ENCODE data around the gene HELZ.
"Not testable (repeated sequence)": the region's sequence is repeated elsewhere in the genome, so short reads cannot be mapped to it uniquely, and the experiment has no call there.

Gene HELZ

DNA sequence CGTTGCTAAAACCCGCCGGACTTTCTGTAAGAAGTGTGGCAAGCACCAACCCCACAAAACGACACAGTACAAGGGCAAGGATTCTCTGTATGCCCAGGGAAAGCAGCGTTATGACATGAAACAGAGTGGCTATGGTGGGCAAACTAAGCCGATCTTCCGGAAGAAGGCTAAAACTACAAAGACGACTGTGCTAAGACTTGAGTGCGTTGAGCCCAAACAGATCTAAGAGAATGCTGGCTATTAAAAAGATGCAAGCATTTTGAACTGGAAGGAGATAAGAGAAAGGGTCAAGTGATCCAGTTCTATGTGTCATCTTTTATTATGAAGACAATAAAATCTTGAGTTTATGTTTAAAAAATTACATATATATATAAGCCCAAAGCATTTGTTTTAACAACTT, 20.3 kb downstream of the HELZ start:
- no peak for DNase-seq

DNA sequence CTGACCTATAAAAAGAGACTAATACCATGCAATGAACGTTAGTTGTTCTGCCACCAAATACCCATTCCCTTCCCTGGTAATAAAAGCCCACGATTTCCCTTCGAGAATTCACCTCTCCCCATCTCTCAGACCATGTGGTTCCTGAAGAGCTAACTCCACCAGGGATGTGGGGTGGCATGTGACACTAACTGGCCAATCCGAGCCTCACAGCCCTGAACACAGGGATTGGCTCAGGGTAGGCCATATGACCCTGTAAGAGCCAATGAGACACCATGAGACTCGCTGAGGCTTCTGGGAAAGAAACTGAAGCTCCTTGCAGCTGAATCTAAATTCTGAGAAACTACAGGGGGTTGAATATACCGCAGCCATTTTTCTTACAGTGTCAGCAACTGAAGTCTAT, 21.1 kb downstream of the HELZ start:
- DNase-seq = peak; percentile 2

DNA sequence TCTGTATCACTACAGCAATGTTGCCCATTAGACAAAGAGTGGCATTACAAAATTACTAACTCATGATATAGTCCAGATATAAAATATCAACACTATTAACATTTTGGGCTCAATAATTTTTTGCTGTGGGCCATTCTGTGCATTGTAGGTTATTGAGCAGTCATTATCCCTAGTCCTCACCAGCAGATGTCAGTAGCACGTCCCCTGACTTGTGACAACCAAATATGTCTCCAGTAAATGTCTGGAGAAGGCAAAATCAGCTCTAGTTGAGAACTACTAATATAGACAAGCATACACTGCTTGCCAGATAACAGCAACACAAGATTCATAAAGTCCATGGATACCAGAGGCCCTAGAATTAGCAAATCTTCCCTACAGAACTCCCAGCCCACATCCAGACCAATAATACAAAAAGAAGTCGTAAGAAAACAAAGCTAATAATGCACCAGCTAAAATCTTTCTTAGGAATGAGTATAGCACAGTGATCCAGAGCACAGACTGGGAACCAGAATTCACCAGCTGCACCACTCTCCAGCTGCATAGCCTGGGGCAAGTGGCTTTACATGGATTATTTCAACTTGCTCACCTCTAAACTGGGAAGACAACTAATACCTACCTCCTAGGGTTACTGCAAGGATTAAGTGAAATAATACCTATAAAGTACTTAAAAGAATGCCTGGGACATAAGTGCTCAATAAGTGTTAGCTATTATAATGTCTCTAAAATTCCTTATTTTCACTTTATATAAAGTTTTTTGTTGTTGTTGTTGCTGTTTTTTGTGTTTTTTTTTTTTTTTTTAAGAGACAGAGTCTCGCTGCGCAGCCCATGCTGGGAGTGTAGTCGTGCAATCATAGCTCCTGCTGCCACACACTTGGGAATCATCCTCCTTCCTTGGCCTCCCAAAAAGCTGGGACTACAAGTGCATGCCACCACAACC, 23.7 kb downstream of the HELZ start:
- DNase-seq = peak; percentile 68

DNA sequence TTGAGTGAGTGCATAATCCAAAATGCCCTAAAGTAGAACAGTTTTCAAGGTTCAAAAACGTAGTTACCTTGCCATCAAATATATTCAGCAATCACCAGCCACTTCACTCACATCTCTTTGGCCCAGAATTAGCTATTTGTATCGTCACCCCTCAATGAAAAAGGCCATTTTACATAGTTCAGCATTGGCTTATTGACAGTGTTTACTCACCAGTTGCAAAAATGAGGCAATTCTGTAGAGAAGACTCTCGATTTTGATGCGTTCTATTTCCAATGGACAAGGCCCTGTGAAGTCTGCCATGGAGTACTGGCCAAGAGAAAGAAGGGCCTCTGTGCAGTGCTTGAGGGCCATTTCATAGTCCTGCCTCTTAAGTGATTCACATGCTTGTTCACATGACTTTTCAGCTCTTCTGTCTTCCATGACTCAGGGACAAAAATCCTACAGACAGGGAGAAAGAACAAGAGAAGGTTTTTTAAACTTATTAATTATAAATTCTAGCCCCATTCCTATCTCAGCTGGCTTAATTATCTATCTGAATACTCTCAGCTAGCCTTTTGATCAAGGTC, 26.5 kb downstream of the HELZ start:
- DNase-seq = no peak

DNA sequence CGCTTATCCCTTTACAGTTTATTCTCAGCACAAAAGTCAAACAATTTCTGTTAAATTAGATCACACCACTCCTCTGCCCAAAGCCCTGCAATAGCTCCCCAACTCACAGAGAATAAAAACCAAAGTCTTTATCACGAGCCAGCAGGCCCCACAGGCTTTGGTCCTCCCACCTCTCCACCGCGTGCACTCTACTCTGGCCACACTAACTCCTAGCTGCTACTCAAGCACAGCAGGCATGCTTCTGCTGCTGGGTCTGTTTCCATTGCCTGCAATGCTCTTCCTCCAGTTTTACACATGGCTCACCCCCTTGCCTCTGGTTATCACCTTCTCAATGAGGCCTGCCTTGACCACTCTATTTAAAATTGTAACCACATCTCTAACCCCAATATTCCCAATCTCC, 27.6 kb downstream of the HELZ start:
- no peak for DNase-seq

- no peak for DNase-seq
Observed at GRCh38 chr17:67216578-67217320, 28.2 kb downstream of the HELZ start.

- DNase-seq = no peak
Observed at GRCh38 chr17:67215991-67216421, 29.0 kb downstream of the HELZ start.

DNA sequence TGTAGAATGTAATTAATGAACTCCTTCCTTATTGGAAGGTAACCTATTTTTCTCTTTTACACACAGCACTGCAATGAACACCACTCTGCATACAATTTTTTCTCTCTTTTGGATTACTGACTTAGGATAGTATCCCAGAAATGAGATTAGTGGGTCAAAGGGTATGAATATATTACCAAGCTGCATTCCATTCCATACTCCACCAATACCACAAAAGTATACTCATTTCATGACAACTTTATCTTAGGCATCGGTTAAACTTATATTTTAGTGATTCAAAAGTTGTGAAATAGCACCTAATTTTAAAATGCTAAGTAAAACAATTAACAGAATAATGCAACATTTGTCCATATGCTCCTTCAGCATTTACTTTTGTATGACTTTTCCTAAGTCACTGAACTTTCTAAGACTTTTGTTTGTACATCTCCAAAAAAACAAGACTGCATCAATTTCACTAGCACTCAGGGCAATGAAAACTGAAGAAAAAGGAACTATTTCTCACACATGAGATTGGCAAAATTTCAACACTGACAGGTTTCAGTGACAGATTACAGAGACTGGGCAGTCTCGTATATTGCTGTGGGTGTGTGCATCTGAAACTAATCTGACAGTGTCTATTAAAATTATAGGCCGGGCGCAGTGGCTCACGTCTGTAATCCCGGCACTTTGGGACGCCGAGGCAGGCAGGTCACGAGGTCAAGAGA, 32.1 kb downstream of the HELZ start:
- DNase-seq = no peak

DNA sequence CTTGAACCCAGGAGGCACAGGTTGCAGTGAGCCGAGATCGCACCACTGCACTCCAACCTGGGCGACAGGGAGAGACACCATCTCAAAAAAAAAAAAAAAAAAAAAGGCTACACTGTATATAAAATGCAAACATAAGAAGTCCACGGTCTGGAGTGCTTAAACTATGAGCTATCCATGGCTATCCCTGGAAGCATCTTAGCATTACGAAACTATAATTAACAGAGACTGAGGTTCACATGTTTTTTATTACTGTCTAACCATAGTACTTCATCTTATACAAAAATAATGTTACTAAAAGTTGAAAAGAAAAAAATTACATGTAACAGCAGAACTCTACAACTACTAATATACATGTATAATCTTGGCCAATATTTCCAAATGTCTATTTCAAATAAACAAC, 32.8 kb downstream of the HELZ start:
- no peak for DNase-seq

DNA sequence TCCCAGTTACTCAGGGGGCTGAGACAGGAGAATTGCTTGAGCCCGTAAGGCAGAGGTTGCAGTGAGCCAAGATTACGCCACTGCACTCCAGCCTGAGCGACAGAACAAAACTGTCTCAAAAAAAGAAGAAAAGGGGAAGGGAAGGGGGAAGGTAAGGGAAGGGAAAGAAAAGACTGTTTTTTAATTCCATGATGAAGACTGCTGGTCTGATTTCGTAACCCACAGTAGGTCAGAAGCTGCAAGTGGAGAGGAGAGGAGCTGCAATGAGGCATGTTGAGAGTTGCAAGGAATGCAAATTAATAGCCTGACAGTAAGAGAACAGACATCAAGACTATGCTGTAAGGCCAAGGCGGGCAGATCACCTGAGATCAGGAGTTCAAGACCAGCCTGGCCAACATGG, 33.3 kb downstream of the HELZ start:
- no peak for DNase-seq

DNA sequence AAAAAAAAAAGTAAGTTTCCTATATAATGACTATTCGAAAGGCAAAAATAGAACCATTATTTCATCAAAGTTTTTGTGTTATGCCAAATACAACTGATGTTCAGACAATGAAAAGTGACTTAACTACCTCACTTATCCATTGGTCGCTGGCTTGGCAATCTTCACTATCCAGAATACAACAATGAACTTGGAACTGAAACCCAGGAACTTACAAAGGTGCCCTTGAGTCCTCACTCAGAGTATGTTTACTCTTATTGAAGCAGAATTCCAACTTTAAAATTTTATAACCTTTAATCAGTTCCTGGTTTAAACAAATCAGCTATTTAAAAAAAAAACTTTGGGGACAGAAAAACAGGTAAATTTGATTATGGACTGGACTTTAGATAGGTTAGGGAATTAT, 34.1 kb downstream of the HELZ start:
- no peak for DNase-seq

DNA sequence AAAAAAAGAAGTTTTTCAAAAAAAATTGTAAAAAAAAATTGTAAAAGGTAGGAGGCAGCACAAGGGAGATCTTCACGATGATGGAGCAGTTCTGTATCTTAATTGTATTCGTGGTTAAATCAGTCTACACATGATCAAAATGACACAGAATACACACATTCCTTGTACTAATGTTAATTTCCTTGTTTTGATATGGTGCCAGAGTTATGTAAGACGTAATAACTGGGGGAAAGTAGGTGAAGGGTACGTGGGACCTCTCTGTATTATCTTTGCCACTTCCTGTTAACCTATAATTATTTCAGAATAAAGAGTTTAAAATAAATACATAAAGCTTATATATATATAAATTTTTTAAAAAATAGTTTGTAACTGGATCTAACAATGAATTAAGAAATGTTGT, 36.8 kb downstream of the HELZ start:
- no peak for DNase-seq

- DNase-seq = no peak
Observed at GRCh38 chr17:67203818-67204217, 41.2 kb downstream of the HELZ start.

GRCh38 chr17:67202503-67202902, 42.5 kb downstream of the HELZ start:
- no peak for DNase-seq

GRCh38 chr17:67200727-67201301, 44.2 kb downstream of the HELZ start:
- no peak for DNase-seq

GRCh38 chr17:67198131-67198530, 46.9 kb downstream of the HELZ start:
- DNase-seq = no peak

GRCh38 chr17:67197023-67197422, 48.0 kb downstream of the HELZ start:
- not testable (repeated sequence) for DNase-seq

- no peak for DNase-seq
Observed at GRCh38 chr17:67196422-67196821, 48.6 kb downstream of the HELZ start.

- DNase-seq = no peak
Observed at GRCh38 chr17:67194134-67194533, 50.9 kb downstream of the HELZ start.

- DNase-seq = no peak
Observed at GRCh38 chr17:67187927-67188326, 57.1 kb downstream of the HELZ start.

GRCh38 chr17:67186782-67187181, 58.2 kb downstream of the HELZ start:
- DNase-seq = no peak

- no peak for DNase-seq
Observed at GRCh38 chr17:67183531-67183930, 61.5 kb downstream of the HELZ start.

DNA sequence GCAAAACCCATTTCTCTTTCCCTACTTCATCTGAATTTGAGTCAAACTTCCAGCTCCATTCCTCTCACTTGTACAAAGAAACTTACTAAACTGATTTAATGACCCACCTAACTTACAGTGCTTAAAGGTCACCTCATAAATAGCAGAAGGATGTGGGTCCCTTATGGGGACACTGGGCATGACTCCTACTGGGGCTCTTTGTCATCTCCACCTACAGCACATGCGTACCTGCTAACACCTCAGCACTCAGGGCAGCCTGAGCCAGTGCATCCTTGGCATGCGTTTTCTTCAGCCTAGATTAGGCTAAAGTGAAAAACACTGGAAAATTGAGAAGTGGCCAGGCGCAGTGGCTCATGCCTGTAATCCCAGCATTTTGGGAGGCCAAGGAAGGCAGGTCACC, 63.2 kb downstream of the HELZ start:
- no peak for DNase-seq

All from NCI-H524 treated with DMSO at 0.1 percent for 48 hours (cell line).